GM18867 (cell line): ENCODE results near the gene LSM8.
"Not testable (repeated sequence)": the region's sequence is repeated elsewhere in the genome, so short reads cannot be mapped to it uniquely, and the experiment has no call there.

Experiments used
- ATAC-seq: cut with Tn5 transposase; IDR thresholded peaks from one replicate; pipeline ENCODE4 v1.9.1; 2021; ENCODE audit warnings: mild to moderate bottlenecking, moderate library complexity; ENCODE audit not compliant: unreplicated experiment

The LSM8 gene

GRCh38 chr7:118202061-118202460 lies 18.1 kb downstream of the LSM8 start:
- ATAC-seq, result no peak

DNA sequence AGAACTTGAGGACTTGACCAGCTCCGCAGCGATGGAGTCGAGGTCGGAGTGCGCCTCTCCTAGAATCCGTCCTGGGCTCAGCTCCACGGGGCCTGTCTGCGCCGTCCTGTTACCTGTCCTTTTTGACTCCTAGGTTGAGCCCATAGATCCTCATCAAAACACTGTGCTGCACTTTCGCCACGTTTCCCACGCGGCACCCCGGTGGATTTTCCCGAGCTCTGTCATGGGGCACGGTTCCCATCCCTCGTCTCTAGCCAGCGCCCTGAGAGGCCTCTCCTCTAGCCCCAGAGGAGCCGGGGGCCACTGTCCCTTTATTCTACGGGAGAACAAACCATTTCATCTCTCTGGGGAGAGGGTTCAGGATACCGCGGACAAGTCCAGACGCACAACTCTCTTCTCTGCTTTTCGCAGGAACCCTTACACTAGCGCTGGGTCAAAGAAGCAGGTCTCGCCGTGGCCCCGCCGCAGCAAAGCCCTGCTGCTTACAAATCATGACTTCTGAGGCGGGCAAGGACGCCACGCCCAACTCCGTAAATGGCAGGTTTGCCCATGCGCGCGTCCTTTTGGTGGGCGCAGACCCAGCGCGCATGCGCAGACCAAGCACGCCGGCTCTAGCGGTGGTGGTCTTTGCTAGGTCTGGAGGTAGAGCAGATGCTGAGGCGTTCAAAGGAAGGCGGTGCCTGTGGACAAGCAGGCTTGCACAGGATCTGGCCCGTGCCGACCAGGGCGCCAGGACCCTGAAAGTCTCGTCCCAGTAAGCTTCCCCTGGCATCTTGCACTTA lies 30.3 kb downstream of the LSM8 start:
- peak; percentile 98 for ATAC-seq

- peak; percentile 17 for ATAC-seq
These were observed 30.8 kb downstream of the LSM8 start for GRCh38 chr7:118214833-118215182.

DNA sequence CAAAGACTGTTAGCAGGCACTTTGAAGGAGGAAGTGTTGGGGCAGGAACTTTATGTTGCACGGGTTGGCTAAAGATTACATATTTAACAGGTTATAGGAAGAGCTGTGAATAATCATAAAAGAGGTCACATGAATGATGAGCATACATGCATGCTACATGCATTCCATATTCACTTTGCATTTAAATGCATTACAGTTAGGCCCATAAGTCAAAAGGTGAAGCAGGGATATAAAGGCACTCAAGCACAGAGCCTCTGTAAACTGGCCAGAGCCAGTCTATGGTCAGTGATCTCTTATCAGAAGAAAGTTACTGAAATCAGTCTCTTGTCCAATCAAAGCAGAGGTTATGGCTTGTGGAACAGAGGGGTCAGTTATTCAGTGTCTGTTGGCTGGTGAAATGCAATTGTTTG lies 33.3 kb downstream of the LSM8 start:
- no peak for ATAC-seq

DNA sequence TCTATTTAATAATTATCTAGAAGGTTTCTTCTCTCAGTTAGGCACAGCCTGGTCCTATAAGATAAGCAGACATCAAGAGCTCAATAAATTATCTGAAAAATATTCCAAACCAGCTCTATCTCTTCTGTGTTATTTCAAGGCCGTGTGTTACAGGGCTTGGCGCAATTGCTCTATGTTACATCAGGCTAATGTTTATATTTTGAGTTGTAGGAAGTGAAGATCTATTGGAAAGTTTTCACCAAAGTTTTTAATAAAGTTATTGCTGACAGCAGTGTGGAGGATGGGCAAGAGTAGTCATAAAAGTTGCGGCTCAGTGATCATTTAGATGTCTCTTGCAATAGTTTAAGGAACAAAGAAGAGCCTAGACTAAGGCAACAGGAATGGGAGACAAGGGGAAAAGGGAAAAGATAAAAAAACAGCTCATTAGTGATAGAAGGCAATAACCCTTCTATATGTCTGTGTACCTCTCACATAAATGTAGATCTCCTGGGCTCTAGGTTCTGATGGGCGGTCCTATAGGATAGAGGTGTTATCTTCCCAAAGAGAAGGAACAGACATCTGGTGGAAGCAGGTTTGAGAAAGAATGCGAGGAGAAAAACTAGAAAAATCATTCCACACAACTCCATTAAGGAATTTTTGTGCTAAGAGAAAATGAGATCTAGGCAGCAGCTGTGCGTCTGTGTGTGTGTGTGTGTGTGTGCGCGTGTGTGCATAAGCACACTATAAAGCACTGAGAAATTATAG lies 34.6 kb downstream of the LSM8 start:
- ATAC-seq, result no peak

DNA sequence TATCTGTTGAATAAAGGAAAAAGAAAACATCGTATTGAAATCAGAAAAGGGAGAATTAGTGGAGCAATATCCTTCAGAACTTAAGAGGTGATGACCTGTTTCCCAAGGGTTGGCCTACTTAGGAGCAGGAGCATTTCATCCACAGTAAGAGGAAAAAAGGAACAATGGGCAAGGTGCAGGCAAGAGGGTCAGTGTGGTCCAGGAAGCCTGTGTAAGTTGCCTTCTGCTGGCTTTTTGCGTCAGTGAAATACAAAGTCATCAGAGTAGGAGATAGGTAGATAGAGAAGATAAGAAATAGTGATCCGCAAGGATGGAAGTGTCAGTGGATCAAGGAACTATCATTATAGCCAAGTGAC lies 35.2 kb downstream of the LSM8 start:
- no peak for ATAC-seq

GRCh38 chr7:118220583-118220982 lies 36.6 kb downstream of the LSM8 start:
- ATAC-seq, result no peak

DNA sequence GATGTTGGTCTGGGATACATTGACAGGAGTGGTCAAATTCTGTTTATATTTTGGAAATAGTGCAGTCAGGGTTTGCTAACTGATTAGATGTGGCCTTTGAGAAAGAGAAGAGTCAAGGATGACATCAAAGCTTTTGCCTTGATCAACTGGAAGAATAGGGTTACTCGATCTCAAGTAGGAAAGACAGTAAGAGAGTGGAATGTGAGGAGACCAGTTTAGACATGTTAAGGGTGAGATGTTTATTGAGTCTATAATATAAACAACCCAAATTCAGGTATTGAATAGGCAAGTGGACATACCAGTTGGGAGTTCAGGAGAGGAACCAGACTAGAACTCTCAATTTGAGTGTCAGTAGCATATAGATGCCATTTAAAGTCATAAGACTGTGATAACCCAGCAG lies 38.6 kb downstream of the LSM8 start:
- no peak for ATAC-seq

DNA sequence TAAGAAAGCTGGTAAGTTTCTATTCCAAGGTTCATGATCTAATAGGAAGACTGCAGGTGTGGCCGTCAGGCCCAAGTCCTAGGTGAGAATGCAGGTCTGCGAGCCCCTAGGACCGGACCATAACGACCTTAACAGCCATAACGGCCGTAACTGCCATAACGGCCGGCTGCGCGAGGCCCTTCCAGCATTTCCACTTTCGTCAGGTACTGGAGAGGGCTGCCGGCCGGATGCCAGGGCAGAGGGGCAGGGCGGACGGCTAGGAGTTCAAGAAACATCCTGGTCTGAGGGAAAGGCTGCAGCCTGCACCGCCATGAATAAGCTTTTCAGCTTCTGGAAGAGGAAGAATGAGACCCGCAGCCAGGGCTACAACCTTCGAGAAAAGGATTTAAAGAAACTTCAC lies 40.6 kb downstream of the LSM8 start, which contains the start of gene ANKRD7:
Gene ANKRD7 (plus strand): TSS at position 184 of the 400 bp plus-strand sequence. CDS start 127 bp downstream, at position 311.
- no peak for ATAC-seq

DNA sequence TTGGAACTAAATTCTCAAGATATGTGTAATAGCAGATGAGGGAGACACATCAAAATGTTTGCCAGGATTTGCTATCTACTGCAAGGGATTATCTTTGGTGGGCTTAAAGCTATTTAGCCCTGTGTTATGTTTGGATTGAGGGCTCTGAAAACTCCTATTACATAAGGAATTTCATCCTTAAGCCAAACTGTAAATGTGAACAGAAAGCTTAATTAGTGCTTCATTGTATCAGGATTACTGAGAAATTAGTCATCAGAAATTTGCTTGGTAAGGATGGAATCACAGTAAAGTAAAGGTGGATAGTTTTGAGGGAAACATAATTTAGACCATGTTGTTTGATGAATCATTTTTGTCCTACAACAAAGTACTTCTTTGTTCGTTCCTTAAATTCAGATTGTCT lies 48.9 kb downstream of the LSM8 start:
- no peak for ATAC-seq

- no peak for ATAC-seq
These were observed 49.8 kb downstream of the LSM8 start for GRCh38 chr7:118233799-118234198.

- no peak for ATAC-seq
These were observed 55.0 kb downstream of the LSM8 start for GRCh38 chr7:118239014-118239413.

- not testable (repeated sequence) for ATAC-seq
These were observed 56.4 kb downstream of the LSM8 start for GRCh38 chr7:118240320-118240719.
